SK-N-SH (cell line): ENCODE results near the gene TFB2M. TPM values are rescaled to one million over a fixed set of nuclear protein-coding genes. Genes with fewer than 3 reads are reported as not detected.

Experiments used
- CTCF ChIA-PET: fragments of 300-600, 350-600 bp; formaldehyde crosslinking; extraction: SDS; loops from one replicate; lab custom pipeline; 2021; lab: Yijun Ruan, JAX
- POLR2A ChIA-PET: fragments of 350-600 bp; sonication (Branson Sonifier 250); formaldehyde crosslinking; extraction: SDS; loops from one replicate; lab custom pipeline; 2020; ENCODE audit warnings: antibody characterized with exemption, inconsistent platforms; lab: Yijun Ruan, JAX
- DNase-seq: peaks from one replicate; pipeline ENCODE4 v3.0.0; 2012
- H2AFZ ChIP-seq: fragments of 200-600 bp; sonication (generic); 2 replicates; pipeline ENCODE4 v1.8.1; 2016; ENCODE audit warnings: antibody characterized with exemption, mild to moderate bottlenecking, low read depth
- H3F3A ChIP-seq: fragments of 200-600 bp; sonication (generic); replicated peaks from 2 replicates; pipeline ENCODE3; 2016; ENCODE audit warnings: antibody characterized with exemption, mild to moderate bottlenecking; ENCODE audit not compliant: insufficient read depth
- H3K27ac ChIP-seq, 2 experiments: fragments of 200-500 bp in 1 of 2; fragments of 200-600 bp in 1 of 2; sonication (Bioruptor generic) in 1 of 2; sonication (generic), shearing (Covaris generic) in 1 of 2; 2 replicates each; pipeline versions ENCODE4 v1.5.1 to v1.6.1; 2014 to 2016; ENCODE audit warnings: low read depth in 2 of 2, inconsistent platforms in 1 of 2, low read length in 1 of 2, mild to moderate bottlenecking in 1 of 2, mixed read lengths in 1 of 2
- H3K27me3 ChIP-seq: fragments of 200-600 bp; sonication (generic), shearing (Covaris generic); 2 replicates; pipeline ENCODE4 v1.6.1; 2016; ENCODE audit warnings: mixed run types; ENCODE audit not compliant: insufficient read depth
- H3K36me3 ChIP-seq, 2 experiments: fragments of 200-500 bp in 1 of 2; fragments of 200-600 bp in 1 of 2; sonication (Bioruptor generic) in 1 of 2; sonication (generic) in 1 of 2; replicated peaks in 1 of 2; 2 replicates each; pipeline versions ENCODE3 to v1.5.1; 2014 to 2016; ENCODE audit warnings: low read length in 1 of 2, mild to moderate bottlenecking in 1 of 2; ENCODE audit not compliant: insufficient read depth in 2 of 2, control insufficient read depth in 1 of 2
- H3K4me1 ChIP-seq, 2 experiments: fragments of 200-500 bp in 1 of 2; fragments of 200-600 bp in 1 of 2; sonication (Bioruptor generic) in 1 of 2; sonication (generic), shearing (Covaris generic) in 1 of 2; 2 replicates each; pipeline versions ENCODE4 v1.5.1 to v1.6.1; 2014 to 2016; ENCODE audit warnings: low read depth in 1 of 2, low read length in 1 of 2, mixed run types in 1 of 2; ENCODE audit not compliant: insufficient read depth in 2 of 2, control insufficient read depth in 1 of 2
- H3K4me2 ChIP-seq: fragments of 200-600 bp; sonication (generic), shearing (Covaris generic); 2 replicates; pipeline ENCODE4 v1.6.1; 2017; ENCODE audit warnings: mixed run types
- H3K4me3 ChIP-seq, 2 experiments: fragments of 200-500 bp in 1 of 2; fragments of 200-600 bp in 1 of 2; sonication (Bioruptor generic) in 1 of 2; sonication (generic), shearing (Covaris generic) in 1 of 2; 2 replicates each; pipeline versions ENCODE4 v1.5.1 to v1.8.1; 2014 to 2016; ENCODE audit warnings: low read depth in 2 of 2, inconsistent platforms in 1 of 2, low read length in 1 of 2, mild to moderate bottlenecking in 1 of 2, mixed read lengths in 1 of 2, moderate library complexity in 1 of 2
- H3K79me2 ChIP-seq: fragments of 200-600 bp; sonication (generic); 2 replicates; pipeline ENCODE4 v1.8.1; 2017; ENCODE audit warnings: mild to moderate bottlenecking; ENCODE audit not compliant: insufficient read depth
- H3K9ac ChIP-seq: fragments of 200-600 bp; sonication (generic); 2 replicates; pipeline ENCODE4 v1.6.1; 2017; ENCODE audit warnings: mixed run types
- H3K9me2 ChIP-seq: fragments of 200-600 bp; sonication (generic); 2 replicates; pipeline ENCODE4 v1.6.1; 2017; ENCODE audit warnings: mixed run types
- H3K9me3 ChIP-seq: fragments of 200-600 bp; sonication (generic); 2 replicates; pipeline ENCODE4 v1.6.1; 2017; ENCODE audit warnings: mixed run types, mild to moderate bottlenecking, moderate library complexity
- H4K20me1 ChIP-seq: fragments of 200-600 bp; sonication (generic); 2 replicates; pipeline ENCODE4 v1.6.1; 2017; ENCODE audit warnings: mild to moderate bottlenecking, mixed run types; ENCODE audit not compliant: insufficient read depth
- EP300 ChIP-seq, 2 experiments: IDR thresholded peaks; 2 replicates each; pipeline versions ENCODE4 v1.4.0 to v1.6.1; 2012; ENCODE audit warnings: borderline replicate concordance in 1 of 2, low read depth in 1 of 2, low read length in 1 of 2
- EZH2phosphoT487 ChIP-seq: fragments of 200-600 bp; sonication (generic); IDR thresholded peaks from 2 replicates; pipeline ENCODE4 v1.6.1; 2017; ENCODE audit warnings: low read depth, mixed run types, mild to moderate bottlenecking, antibody characterized with exemption, moderate library complexity, borderline replicate concordance
- FOSL2 ChIP-seq: IDR thresholded peaks from 2 replicates; pipeline ENCODE4 v1.4.0; 2012; ENCODE audit warnings: low read depth, mild to moderate bottlenecking, moderate library complexity, borderline replicate concordance
- FOXJ3 ChIP-seq: sonication (generic); formaldehyde crosslinking; IDR thresholded peaks from 2 replicates; pipeline ENCODE4 v1.5.1; 2020; ENCODE audit warnings: mild to moderate bottlenecking, missing genetic modification reagents
- FOXM1 ChIP-seq: IDR thresholded peaks from 2 replicates; pipeline ENCODE4 v1.4.0; 2012; ENCODE audit warnings: low read depth, mild to moderate bottlenecking
- GATA2 ChIP-seq: sonication (generic); formaldehyde crosslinking; IDR thresholded peaks from 2 replicates; pipeline ENCODE4 v1.5.0; 2020; ENCODE audit warnings: mild to moderate bottlenecking, missing genetic modification reagents
- JUND ChIP-seq: IDR thresholded peaks from 2 replicates; pipeline ENCODE4 v1.4.0; 2012
- MXI1 ChIP-seq: IDR thresholded peaks from 2 replicates; pipeline ENCODE4 v1.6.1; 2012; ENCODE audit warnings: mild to moderate bottlenecking, low read depth, low read length, improper control_type of control experiment
- NFIC ChIP-seq: IDR thresholded peaks from 2 replicates; pipeline ENCODE4 v1.4.0; 2012; ENCODE audit warnings: borderline replicate concordance
- NRF1 ChIP-seq: IDR thresholded peaks from 2 replicates; pipeline ENCODE4 v1.6.1; 2012; ENCODE audit warnings: low read depth, mild to moderate bottlenecking, low read length
- POLR2AphosphoS5 ChIP-seq: IDR thresholded peaks from 2 replicates; pipeline ENCODE4 v1.6.1; 2012; ENCODE audit warnings: low read depth, low read length
- RAD21 ChIP-seq: IDR thresholded peaks from 2 replicates; pipeline ENCODE4 v1.6.1; 2012; ENCODE audit warnings: mild to moderate bottlenecking, low read length
- RCOR1 ChIP-seq: fragments of 150-350 bp; IDR thresholded peaks from 2 replicates; pipeline ENCODE4 v1.6.1; 2017; ENCODE audit warnings: antibody characterized with exemption, low read length
- RXRA ChIP-seq: IDR thresholded peaks from 2 replicates; pipeline ENCODE4 v1.4.0; 2012; ENCODE audit warnings: low read depth, mild to moderate bottlenecking, borderline replicate concordance
- SMC3 ChIP-seq: IDR thresholded peaks from 2 replicates; pipeline ENCODE4 v1.6.1; 2012; ENCODE audit warnings: low read depth, low read length, improper control_type of control experiment
- TAF1 ChIP-seq: IDR thresholded peaks from 2 replicates; pipeline ENCODE4 v1.6.1; 2012; ENCODE audit warnings: low read depth, mild to moderate bottlenecking, low read length, moderate library complexity, borderline replicate concordance
- TCF12 ChIP-seq: IDR thresholded peaks from 2 replicates; pipeline ENCODE4 v1.4.0; 2012
- WGBS: methylation state at CpG from one replicate; pipeline ENCODE4 v1.1.6; 2017; ENCODE audit warnings: low lambda C conversion rate; 5-methylcytosine and 5-hydroxymethylcytosine counted together
- polyA plus RNA-seq, 3 experiments: library from polyadenylated mRNA; depleted of rRNA; stranded (reverse); fragments of >200 nt; gene quantifications; 2 replicates each; pipeline ENCODE4 v1.2.3, GENCODE V29; 2012
- TF ChIP-seq, protein P1 (sequence below): IDR thresholded peaks from 2 replicates; pipeline ENCODE4; 2012
- TF ChIP-seq, protein P2 (sequence below): fragments of 150-350 bp; IDR thresholded peaks from 2 replicates; pipeline ENCODE4 v1.6.1; 2017; ENCODE audit warnings: antibody characterized with exemption, low read length, low read depth, borderline replicate concordance

The TFB2M gene
- polyA plus RNA-seq, 1 of the 3 experiments (the other 2 are of a cell fraction): 17.3 TPM

DNA sequence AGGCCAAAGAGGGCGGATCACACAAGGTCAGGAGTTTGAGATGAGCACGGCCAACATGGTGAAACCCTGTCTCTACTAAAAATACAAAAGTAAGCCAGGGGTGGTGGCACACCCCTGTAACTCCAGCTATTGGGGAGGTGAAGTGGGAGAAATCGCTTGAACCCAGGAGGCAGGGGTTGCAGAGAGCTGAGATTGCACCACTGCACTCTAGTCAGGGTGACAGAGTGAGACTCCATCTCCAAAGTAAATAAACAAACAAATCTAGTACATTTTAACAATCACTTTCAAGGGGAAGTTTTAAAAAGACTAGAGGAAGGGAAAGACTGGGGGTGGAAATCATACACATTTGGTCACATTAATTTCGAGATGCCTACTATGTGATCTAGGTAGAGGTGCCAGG lies 6.8 kb downstream of the TFB2M start:
- Histone ChIP-seq H3K36me3 (peaks cover 50 to 72% of the 10 kb centered on the region in 2 experiments), H3K9ac (no peak overlapping the region), H3K9me3 (no peaks in the 10 kb centered on the region), H3K4me3 (no peak overlapping the region), H4K20me1 (no peaks in the 10 kb centered on the region), H3K79me2 (peaks cover 85% of the 10 kb centered on the region), H2AFZ (no peak overlapping the region), H3K27ac (no peak overlapping the region), H3F3A (peaks cover 3% of the 10 kb centered on the region), H3K27me3 (no peaks in the 10 kb centered on the region), H3K4me1 (peaks cover 0 to 5% of the 10 kb centered on the region in 2 experiments; a peak in 1 of 4 replicates), H3K4me2 (no peak overlapping the region), H3K9me2 (no peaks in the 10 kb centered on the region)
- ChIA-PET CTCF (interaction anchor here (0.6 kb wide), 1 partner anchor 1794 kb away, joined by 3 read pairs; no protein-coding TSS in a partner anchor), POLR2A (interaction anchor here (0.6 kb wide), 1 partner anchor 13 kb away, joined by 3 read pairs; no protein-coding TSS in a partner anchor)
- DNase-seq: no peak
- WGBS: 97% methylated on average over 4 of the region's 4 CpGs
- TF ChIP-seq RXRA (no peak), TAF1 (no peak), RCOR1 (no peak), NFIC (no peak), EP300 (IDR thresholded peaks at IDR 0.05; ENCODE audit: borderline replicate concordance in 1 of 2, low read depth in 1 of 2, low read length in 1 of 2) (no peak), EZH2phosphoT487 (no peak), MXI1 (no peak), NRF1 (no peak), TCF12 (no peak), FOXM1 (no peak), SMC3 (no peak), FOSL2 (no peak), JUND (no peak), FOXJ3 (CRISPR knock-in tag) (no peak), GATA2 (no peak), RAD21 (no peak), POLR2AphosphoS5 (no peak)
- TF ChIP-seq, protein P1, sequence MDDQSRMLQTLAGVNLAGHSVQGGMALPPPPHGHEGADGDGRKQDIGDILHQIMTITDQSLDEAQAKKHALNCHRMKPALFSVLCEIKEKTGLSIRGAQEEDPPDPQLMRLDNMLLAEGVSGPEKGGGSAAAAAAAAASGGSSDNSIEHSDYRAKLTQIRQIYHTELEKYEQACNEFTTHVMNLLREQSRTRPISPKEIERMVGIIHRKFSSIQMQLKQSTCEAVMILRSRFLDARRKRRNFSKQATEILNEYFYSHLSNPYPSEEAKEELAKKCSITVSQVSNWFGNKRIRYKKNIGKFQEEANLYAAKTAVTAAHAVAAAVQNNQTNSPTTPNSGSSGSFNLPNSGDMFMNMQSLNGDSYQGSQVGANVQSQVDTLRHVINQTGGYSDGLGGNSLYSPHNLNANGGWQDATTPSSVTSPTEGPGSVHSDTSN: no peak
- TF ChIP-seq, protein P2, sequence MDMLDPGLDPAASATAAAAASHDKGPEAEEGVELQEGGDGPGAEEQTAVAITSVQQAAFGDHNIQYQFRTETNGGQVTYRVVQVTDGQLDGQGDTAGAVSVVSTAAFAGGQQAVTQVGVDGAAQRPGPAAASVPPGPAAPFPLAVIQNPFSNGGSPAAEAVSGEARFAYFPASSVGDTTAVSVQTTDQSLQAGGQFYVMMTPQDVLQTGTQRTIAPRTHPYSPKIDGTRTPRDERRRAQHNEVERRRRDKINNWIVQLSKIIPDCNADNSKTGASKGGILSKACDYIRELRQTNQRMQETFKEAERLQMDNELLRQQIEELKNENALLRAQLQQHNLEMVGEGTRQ: no peak
